Hematopoietic multipotent progenitor cell treated with erythropoietin and hydrocortisone succinate and interleukin-3 and kit ligand, for 8 days (in vitro differentiated cells): ENCODE data around the gene MAST2.
"Not testable (repeated sequence)": the region's sequence is repeated elsewhere in the genome, so short reads cannot be mapped to it uniquely, and the experiment has no call there.

Source experiments
- DNase-seq: peaks from one replicate; pipeline ENCODE4 v3.0.0-alpha.2; 2015

MAST2 gene

GRCh38 chr1:45862008-45862407 is 58.6 kb downstream of the MAST2 start:
- no peak for DNase-seq

GRCh38 chr1:45863218-45863617 is 59.8 kb downstream of the MAST2 start:
- DNase-seq = no peak

- DNase-seq = no peak
Measured at GRCh38 chr1:45864167-45865106, 61.0 kb downstream of the MAST2 start.

GRCh38 chr1:45867697-45868348 is 64.4 kb downstream of the MAST2 start:
- no peak for DNase-seq

- DNase-seq = no peak
Measured at GRCh38 chr1:45868861-45869260, 65.4 kb downstream of the MAST2 start.

- DNase-seq = no peak
Measured at GRCh38 chr1:45870500-45870899, 67.1 kb downstream of the MAST2 start.

GRCh38 chr1:45872173-45872801 is 68.9 kb downstream of the MAST2 start:
- not testable (repeated sequence) for DNase-seq

- DNase-seq = peak; percentile 55
Measured at GRCh38 chr1:45876000-45876617, 72.7 kb downstream of the MAST2 start.

GRCh38 chr1:45877264-45877663 is 73.9 kb downstream of the MAST2 start:
- no peak for DNase-seq

- DNase-seq = no peak
Measured at GRCh38 chr1:45879885-45880598, 76.6 kb downstream of the MAST2 start.

- DNase-seq = no peak
Measured at GRCh38 chr1:45880930-45881329, 77.5 kb downstream of the MAST2 start.

GRCh38 chr1:45883658-45884057 is 80.2 kb downstream of the MAST2 start:
- no peak for DNase-seq

- no peak for DNase-seq
Measured at GRCh38 chr1:45884700-45885099, 81.3 kb downstream of the MAST2 start.

GRCh38 chr1:45886229-45886628 is 82.8 kb downstream of the MAST2 start:
- DNase-seq = no peak

GRCh38 chr1:45887156-45887842 is 83.9 kb downstream of the MAST2 start:
- DNase-seq = no peak

- DNase-seq = no peak
Measured at GRCh38 chr1:45890078-45890477, 86.7 kb downstream of the MAST2 start.

- DNase-seq = no peak
Measured at GRCh38 chr1:45891087-45891486, 87.7 kb downstream of the MAST2 start.

- no peak for DNase-seq
Measured at GRCh38 chr1:45892068-45892785, 88.8 kb downstream of the MAST2 start.

GRCh38 chr1:45894331-45894730 is 90.9 kb downstream of the MAST2 start:
- DNase-seq = no peak

GRCh38 chr1:45894921-45895320 is 91.5 kb downstream of the MAST2 start:
- DNase-seq = no peak

GRCh38 chr1:45895406-45895805 is 92.0 kb downstream of the MAST2 start:
- no peak for DNase-seq
